HCT116 (cell line): ENCODE results near the gene MYBPC3. TPM values are rescaled to one million over a fixed set of nuclear protein-coding genes. Genes with fewer than 3 reads are reported as not detected.

ENCODE experiments used
- ATAC-seq: fragments of 200-7000 bp; cut with Tn5 transposase; 2 replicates; pipeline ENCODE4 v1.9.1; 2020; ENCODE audit warnings: mild to moderate bottlenecking, moderate library complexity
- BruUV-seq: library from RNA; stranded (reverse); fragments of 400-500 nt; replicated peaks from 2 replicates; lab custom pipeline; 2021; lab: Mats Ljungman, UMichigan
- CTCF ChIA-PET: fragments of 300-600 bp; sonication (Branson Sonifier 250); formaldehyde crosslinking; loops from one replicate; lab custom pipeline; 2021; ENCODE audit warnings: antibody characterized with exemption; lab: Charles Lee
- POLR2A ChIA-PET: fragments of 300-600, 350-600 bp; sonication (Branson Sonifier 250); formaldehyde crosslinking; loops from one replicate; lab custom pipeline; 2021; ENCODE audit warnings: antibody characterized with exemption; lab: Charles Lee
- RAD21 ChIA-PET, 2 experiments: fragments of 300-600 bp; sonication (Branson Sonifier 250); formaldehyde crosslinking; loops; one replicate each; lab custom pipeline; 2023; ENCODE audit warnings: low total read pairs in 2 of 2; ENCODE audit not compliant: uncharacterized antibody in 2 of 2, unreplicated experiment in 2 of 2, low non-redundant PET in 1 of 2; lab: Charles Lee
- DNase-seq: peaks from one replicate; pipeline ENCODE4 v3.0.0-alpha.2; 2010; ENCODE audit warnings: low read depth, low spot score
- H2AFZ ChIP-seq: fragments of 200-600 bp; shearing (Covaris generic), sonication (generic); 2 replicates; pipeline ENCODE4 v1.6.1; 2017; ENCODE audit warnings: low read depth, mixed run types, mixed read lengths, antibody characterized with exemption, low read length; ENCODE audit not compliant: poor library complexity, severe bottlenecking
- H3K27ac ChIP-seq: 2 replicates; pipeline ENCODE4 v1.5.1; 2012; ENCODE audit warnings: low read depth, low read length
- H3K27me3 ChIP-seq: fragments of 200-600 bp; sonication (generic); 2 replicates; pipeline ENCODE4 v1.6.1; 2016; ENCODE audit warnings: mixed run types, low read length, mixed read lengths; ENCODE audit not compliant: insufficient read depth
- H3K36me3 ChIP-seq, 2 experiments: fragments of 200-500 bp in 1 of 2; fragments of 200-600 bp in 1 of 2; sonication (Bioruptor generic) in 1 of 2; sonication (generic) in 1 of 2; 2 replicates each; pipeline versions ENCODE4 v1.5.1 to v1.6.1; 2014 to 2016; ENCODE audit warnings: low read length in 2 of 2, inconsistent platforms in 1 of 2, mixed read lengths in 1 of 2, mixed run types in 1 of 2; ENCODE audit not compliant: insufficient read depth in 2 of 2, control insufficient read depth in 1 of 2
- H3K4me1 ChIP-seq, 2 experiments: fragments of 200-600 bp in 1 of 2; sonication (generic) in 1 of 2; 2 replicates each; pipeline versions ENCODE4 v1.5.1 to v1.6.1; 2012 to 2017; ENCODE audit warnings: low read length in 2 of 2, inconsistent platforms in 1 of 2, mild to moderate bottlenecking in 1 of 2, mixed read lengths in 1 of 2, mixed run types in 1 of 2, moderate library complexity in 1 of 2; ENCODE audit not compliant: insufficient read depth in 2 of 2, control insufficient read depth in 1 of 2
- H3K4me2 ChIP-seq: fragments of 200-600 bp; sonication (generic); 2 replicates; pipeline ENCODE4 v1.6.1; 2017; ENCODE audit warnings: mixed run types, low read length, mixed read lengths
- H3K4me3 ChIP-seq, 2 experiments: fragments of 200-600 bp in 1 of 2; sonication (generic) in 1 of 2; replicated peaks in 1 of 2; 2 replicates each; pipeline ENCODE4 v1.5.1; 2011 to 2016; ENCODE audit warnings: low read length in 2 of 2, control low read depth in 1 of 2, low read depth in 1 of 2, mild to moderate bottlenecking in 1 of 2, mixed read lengths in 1 of 2, mixed run types in 1 of 2
- H3K79me2 ChIP-seq: fragments of 200-600 bp; sonication (generic); 2 replicates; pipeline ENCODE4 v1.6.1; 2017; ENCODE audit warnings: mild to moderate bottlenecking, mixed run types, low read length, moderate library complexity, mixed read lengths; ENCODE audit not compliant: insufficient read depth
- H3K9ac ChIP-seq: fragments of 200-600 bp; sonication (generic); 2 replicates; pipeline ENCODE4 v1.6.1; 2016; ENCODE audit warnings: low read length, mixed read lengths
- H3K9me2 ChIP-seq: fragments of 200-600 bp; sonication (generic), shearing (Covaris generic); 2 replicates; pipeline ENCODE4 v1.6.1; 2017; ENCODE audit warnings: mixed run types, mild to moderate bottlenecking, moderate library complexity; ENCODE audit not compliant: insufficient read depth
- H3K9me3 ChIP-seq, 2 experiments: fragments of 200-500 bp in 1 of 2; fragments of 200-600 bp in 1 of 2; sonication (Bioruptor generic) in 1 of 2; sonication (generic) in 1 of 2; 2 replicates each; pipeline ENCODE4 v1.6.1; 2014 to 2017; ENCODE audit warnings: low read length in 2 of 2, mixed read lengths in 2 of 2, inconsistent platforms in 1 of 2, low read depth in 1 of 2, mild to moderate bottlenecking in 1 of 2, mixed run types in 1 of 2, moderate library complexity in 1 of 2; ENCODE audit not compliant: control insufficient read depth in 1 of 2, insufficient read depth in 1 of 2
- H4K20me1 ChIP-seq: fragments of 200-600 bp; sonication (generic), shearing (Covaris generic); 2 replicates; pipeline ENCODE4 v1.6.1; 2017; ENCODE audit warnings: mixed run types, mild to moderate bottlenecking, moderate library complexity; ENCODE audit not compliant: insufficient read depth
- CBX3 ChIP-seq: IDR thresholded peaks from 2 replicates; pipeline ENCODE4 v1.6.1; 2012; ENCODE audit warnings: low read depth
- CEBPB ChIP-seq: IDR thresholded peaks from 2 replicates; pipeline ENCODE4 v1.6.1; 2012; ENCODE audit warnings: low read depth
- EGR1 ChIP-seq: IDR thresholded peaks from 2 replicates; pipeline ENCODE4 v1.6.1; 2012; ENCODE audit warnings: low read depth
- ELF1 ChIP-seq: IDR thresholded peaks from 2 replicates; pipeline ENCODE4 v1.6.1; 2012; ENCODE audit warnings: low read depth, borderline replicate concordance
- EZH2 ChIP-seq: fragments of 200-600 bp; sonication (generic); IDR thresholded peaks from 2 replicates; pipeline ENCODE4 v1.6.1; 2017; ENCODE audit warnings: antibody characterized with exemption, mixed run types
- EZH2phosphoT487 ChIP-seq: fragments of 200-600 bp; IDR thresholded peaks from 2 replicates; pipeline ENCODE4 v1.6.1; 2018; ENCODE audit warnings: antibody characterized with exemption, borderline replicate concordance
- FOSL1 ChIP-seq: IDR thresholded peaks from 2 replicates; pipeline ENCODE4 v1.6.1; 2012; ENCODE audit warnings: low read depth
- JUND ChIP-seq: IDR thresholded peaks from 2 replicates; pipeline ENCODE4 v1.6.1; 2012
- POLR2A ChIP-seq: IDR thresholded peaks from 2 replicates; pipeline ENCODE4 v1.7.0; 2011; ENCODE audit warnings: borderline replicate concordance; ENCODE audit not compliant: insufficient read depth, insufficient read length; ENCODE audit errors: extremely low read depth
- POLR2AphosphoS5 ChIP-seq: IDR thresholded peaks from 2 replicates; pipeline ENCODE4 v1.6.1; 2011; ENCODE audit warnings: mild to moderate bottlenecking, low read depth, low read length, moderate library complexity
- RAD21 ChIP-seq: IDR thresholded peaks from 2 replicates; pipeline ENCODE4 v1.6.1; 2012; ENCODE audit warnings: low read depth, mild to moderate bottlenecking
- REST ChIP-seq: IDR thresholded peaks from 2 replicates; pipeline ENCODE4 v1.6.1; 2012; ENCODE audit warnings: low read depth
- SIN3A ChIP-seq: IDR thresholded peaks from 2 replicates; pipeline ENCODE4 v1.6.1; 2012; ENCODE audit warnings: low read depth
- SRF ChIP-seq: IDR thresholded peaks from 2 replicates; pipeline ENCODE4 v1.6.1; 2012; ENCODE audit warnings: low read depth
- TCF7L2 ChIP-seq: IDR thresholded peaks from 2 replicates; pipeline ENCODE4 v1.7.0; 2011; ENCODE audit warnings: borderline replicate concordance, inconsistent platforms; ENCODE audit not compliant: insufficient read depth, insufficient read length; ENCODE audit errors: extremely low read depth
- YY1 ChIP-seq: IDR thresholded peaks from 2 replicates; pipeline ENCODE4 v1.6.1; 2011; ENCODE audit warnings: low read length, low read depth, moderate library complexity, mild to moderate bottlenecking; ENCODE audit not compliant: insufficient replicate concordance; ENCODE audit errors: extremely low read depth
- ZBTB33 ChIP-seq: IDR thresholded peaks from 2 replicates; pipeline ENCODE4 v1.6.1; 2011; ENCODE audit warnings: mild to moderate bottlenecking, low read length, moderate library complexity; ENCODE audit not compliant: insufficient replicate concordance; ENCODE audit errors: extremely low read depth
- ZFX ChIP-seq: fragments of 450-650 bp; IDR thresholded peaks from 2 replicates; pipeline ENCODE4 v1.6.1; 2017
- intact Hi-C: fragments of 100-400 bp; cut with micrococcal nuclease; formaldehyde crosslinking; loops from 2 replicates; pipeline ENCODE4 v1.10.0; 2022
- total RNA-seq: library from RNA; stranded (reverse); gene quantifications from one replicate; pipeline ENCODE4 v1.2.1, GENCODE V29; 2021; ENCODE audit not compliant: unreplicated experiment

MYBPC3 gene
- total RNA-seq, 1 experiment from 2014 or later, result 0.25 TPM

GRCh38 chr11:47399860-47400767 is 47.6 kb upstream of the MYBPC3 start:
- Histone ChIP-seq H3K4me1 (no peaks in the 10 kb centered on the region), H3K4me2 (no peak overlapping the region), H3K9ac (no peak overlapping the region), H3K9me2 (no peaks in the 10 kb centered on the region), H4K20me1 (no peaks in the 10 kb centered on the region), H3K36me3 (no peaks in the 10 kb centered on the region), H3K79me2 (no peaks in the 10 kb centered on the region), H3K27me3 (no peaks in the 10 kb centered on the region), H2AFZ (no peak overlapping the region), H3K27ac (no peak overlapping the region), H3K4me3 (no peak overlapping the region), H3K9me3 (no peaks in the 10 kb centered on the region)
- TF ChIP-seq SRF (no peak), EGR1 (no peak), REST (no peak), ZBTB33 (no peak), RAD21 (no peak), EZH2 (no peak), JUND (no peak), ELF1 (no peak), FOSL1 (no peak), SIN3A (no peak), YY1 (no peak), EZH2phosphoT487 (no peak), POLR2A (no peak), POLR2AphosphoS5 (no peak), CBX3 (no peak), TCF7L2 (no peak), CEBPB (no peak), ZFX (no peak)
- ChIA-PET RAD21 (no interaction called here), CTCF (no interaction called here), POLR2A (no interaction called here)
- no TSS peak for BruUV-seq
- DNase-seq (no peak), ATAC-seq (no peak)
- intact Hi-C loops, result no loop called here
